Renal cortical epithelial cell (primary cell): ENCODE results near the gene LAG3. TPM values are rescaled to one million over a fixed set of nuclear protein-coding genes. Genes with fewer than 3 reads are reported as not detected.
A peak's percentile ranks its signal among the peaks of the same experiment; 100 is the strongest.
"Not testable (repeated sequence)": the region's sequence is repeated elsewhere in the genome, so short reads cannot be mapped to it uniquely, and the experiment has no call there.

ENCODE experiments used
- DNase-seq: peaks from one replicate; pipeline ENCODE4 v3.0.0-alpha.2; 2011; ENCODE audit warnings: low read depth
- total RNA-seq: library from RNA; depleted of rRNA; stranded (reverse); fragments of >200 nt; gene quantifications from 2 replicates; pipeline ENCODE4 v1.2.3, GENCODE V29; 2014

LAG3 gene
- total RNA-seq = not detected in 2 replicates

- DNase-seq = no peak
Observed at GRCh38 chr12:6772331-6772695, at the start of gene LAG3. Gene LAG3 (plus strand): TSS chr12:6772520. CDS start chr12:6772853, 333 bp downstream.

GRCh38 chr12:6722863-6723262 is 49.5 kb upstream of the LAG3 start:
- no peak for DNase-seq

GRCh38 chr12:6723607-6724408 is 48.5 kb upstream of the LAG3 start, which contains the start of gene COPS7A:
Gene COPS7A (plus strand): TSS chr12:6724046. CDS start chr12:6724657, 611 bp downstream.
- DNase-seq = peak; percentile 98

- peak; percentile 16 for DNase-seq
Observed at GRCh38 chr12:6724409-6724797, 47.9 kb upstream of the LAG3 start.

- DNase-seq = no peak
Observed at GRCh38 chr12:6725350-6725749, 47.0 kb upstream of the LAG3 start.

- DNase-seq = no peak
Observed at GRCh38 chr12:6729186-6729585, 43.1 kb upstream of the LAG3 start.

GRCh38 chr12:6730169-6730568 is 42.2 kb upstream of the LAG3 start:
- no peak for DNase-seq

GRCh38 chr12:6734506-6735387 is 37.6 kb upstream of the LAG3 start:
- no peak for DNase-seq

- peak; percentile 46 for DNase-seq
Observed at GRCh38 chr12:6735448-6736191, 36.7 kb upstream of the LAG3 start.

- no peak for DNase-seq
Observed at GRCh38 chr12:6736754-6737153, 35.6 kb upstream of the LAG3 start.

- not testable (repeated sequence) for DNase-seq
Observed at GRCh38 chr12:6742080-6742479, 30.2 kb upstream of the LAG3 start.

GRCh38 chr12:6742834-6743233 is 29.5 kb upstream of the LAG3 start:
- no peak for DNase-seq

GRCh38 chr12:6743300-6743699 is 29.0 kb upstream of the LAG3 start:
- not testable (repeated sequence) for DNase-seq

- no peak for DNase-seq
Observed at GRCh38 chr12:6745741-6746525, 26.4 kb upstream of the LAG3 start.

GRCh38 chr12:6747216-6747615 is 25.1 kb upstream of the LAG3 start:
- DNase-seq = no peak

- DNase-seq = no peak
Observed at GRCh38 chr12:6748761-6749160, 23.6 kb upstream of the LAG3 start.

GRCh38 chr12:6750506-6750905 is 21.8 kb upstream of the LAG3 start:
- no peak for DNase-seq

GRCh38 chr12:6751767-6752166 is 20.6 kb upstream of the LAG3 start:
- no peak for DNase-seq

GRCh38 chr12:6752167-6752920 is 20.0 kb upstream of the LAG3 start:
- DNase-seq = no peak
